CD4-positive, alpha-beta T cell (primary cell): ENCODE results near the gene CRABP1. TPM values are rescaled to one million over a fixed set of nuclear protein-coding genes. Genes with fewer than 3 reads are reported as not detected.

Experiments used
- ATAC-seq: fragments of 200-7000 bp; cut with Tn5 transposase; one replicate; pipeline ENCODE4 v1.10.0; 2022; ENCODE audit warnings: mild to moderate bottlenecking; ENCODE audit not compliant: poor library complexity
- CTCF ChIA-PET: fragments of 350-600 bp; sonication (Branson Sonifier 250); formaldehyde crosslinking; loops from one replicate; lab custom pipeline; 2021; ENCODE audit warnings: antibody characterized with exemption, inconsistent platforms; lab: Charles Lee
- POLR2A ChIA-PET: fragments of 350-600 bp; sonication (Branson Sonifier 250); formaldehyde crosslinking; loops from one replicate; lab custom pipeline; 2021; ENCODE audit warnings: antibody characterized with exemption, inconsistent platforms; lab: Charles Lee
- DNase-seq, 14 experiments: peaks; one replicate each; pipeline ENCODE4 v3.0.0-alpha.2; 2013 to 2020; ENCODE audit warnings: mixed read lengths in 2 of 14
- H3K27ac ChIP-seq, 2 donors: one replicate each; pipeline versions ENCODE4 v1.5.1 to v1.7.0; 2013; ENCODE audit warnings: low read length in 2 of 2, low read depth in 1 of 2, mild to moderate bottlenecking in 1 of 2
- H3K27me3 ChIP-seq, 2 experiments: 1 replicate in 1 of 2; 2 replicates in 1 of 2; pipeline versions ENCODE4 v1.6.1 to v1.7.0; 2013; ENCODE audit warnings: low read length in 2 of 2, control low read depth in 1 of 2, mild to moderate bottlenecking in 1 of 2, moderate library complexity in 1 of 2; ENCODE audit not compliant: insufficient read depth in 2 of 2, control insufficient read depth in 1 of 2
- H3K36me3 ChIP-seq: one replicate; pipeline ENCODE4 v1.6.1; 2013; ENCODE audit warnings: low read length, control low read depth; ENCODE audit not compliant: insufficient read depth
- H3K4me1 ChIP-seq: one replicate; pipeline ENCODE4 v1.6.1; 2013; ENCODE audit warnings: low read length, control low read depth; ENCODE audit not compliant: insufficient read depth
- H3K4me3 ChIP-seq: one replicate; pipeline ENCODE4 v1.5.1; 2013; ENCODE audit warnings: mild to moderate bottlenecking, low read length, moderate library complexity
- H3K9me3 ChIP-seq, 2 experiments: 1 replicate in 1 of 2; 2 replicates in 1 of 2; pipeline versions ENCODE4 v1.6.1 to v1.7.0; 2013; ENCODE audit warnings: low read length in 2 of 2, mild to moderate bottlenecking in 2 of 2, control low read depth in 1 of 2, moderate library complexity in 1 of 2; ENCODE audit not compliant: control insufficient read depth in 1 of 2, insufficient read depth in 1 of 2
- H3K27ac Mint-ChIP-seq: one replicate; pipeline ENCODE4 v1.8.0; 2020; ENCODE audit warnings: mixed read lengths
- H3K27me3 Mint-ChIP-seq: one replicate; pipeline ENCODE4 v1.8.0; 2021; ENCODE audit warnings: mixed read lengths
- H3K36me3 Mint-ChIP-seq: one replicate; pipeline ENCODE4 v1.8.0; 2021; ENCODE audit warnings: low read depth, mixed read lengths
- H3K4me1 Mint-ChIP-seq: one replicate; pipeline ENCODE4 v1.8.0; 2021; ENCODE audit warnings: low read depth, mixed read lengths
- H3K4me3 Mint-ChIP-seq: one replicate; pipeline ENCODE4 v1.8.0; 2020; ENCODE audit warnings: mild to moderate bottlenecking, mixed read lengths
- H3K9me3 Mint-ChIP-seq: one replicate; pipeline ENCODE4 v1.8.0; 2020; ENCODE audit warnings: mixed read lengths
- CTCF ChIP-seq: fragments of 200-600 bp; IDR thresholded peaks from one replicate; pipeline ENCODE4 v1.8.0; 2022; ENCODE audit warnings: antibody characterized with exemption, mild to moderate bottlenecking
- intact Hi-C, 2 experiments: fragments of 100-400 bp; cut with DNase I in 1 of 2; cut with micrococcal nuclease in 1 of 2; formaldehyde crosslinking; loops; one replicate each; pipeline versions ENCODE4 v1.15.1 to v1.9.0; 2023 to 2025; cut with DNase I, micrococcal nuclease
- total RNA-seq, 174 experiments: library from RNA in 2 of 174; stranded (reverse) in 2 of 174; gene quantifications; one replicate each; pipeline ENCODE4 v1.2.3 and lab custom pipeline; 2021 to 2026

Gene CRABP1
- total RNA-seq, 2 experiments from 2014 or later, result not detected

- no peaks in the 10 kb centered on the region for H3K4me1 Mint-ChIP-seq
- H3K27ac Mint-ChIP-seq, result no peak overlapping the region
- no peak for DNase-seq
- CTCF ChIA-PET, result no interaction called here
- Histone ChIP-seq H3K4me3 (no peak overlapping the region), H3K9me3 (no peaks in the 10 kb centered on the region), H3K36me3 (no peaks in the 10 kb centered on the region), H3K27ac (no peak overlapping the region), H3K4me1 (no peaks in the 10 kb centered on the region), H3K27me3 (peaks cover 0 to 4% of the 10 kb centered on the region in 2 experiments)
- ATAC-seq, result no peak
- intact Hi-C loops, result no loop called here
- POLR2A ChIA-PET, result no interaction called here
- no peaks in the 10 kb centered on the region for H3K9me3 Mint-ChIP-seq
- H3K36me3 Mint-ChIP-seq, result no peaks in the 10 kb centered on the region
- no peak for TF ChIP-seq CTCF
- H3K4me3 Mint-ChIP-seq, result no peak overlapping the region
- H3K27me3 Mint-ChIP-seq, result peaks cover 11% of the 10 kb centered on the region
Observed at GRCh38 chr15:78347586-78348543, 7.7 kb downstream of the CRABP1 start.

GRCh38 chr15:78350058-78350457, 9.9 kb downstream of the CRABP1 start:
- CTCF ChIA-PET, result no interaction called here
- H3K36me3 Mint-ChIP-seq, result no peaks in the 10 kb centered on the region
- no peak for TF ChIP-seq CTCF

GRCh38 chr15:78351539-78351938, 11.4 kb downstream of the CRABP1 start:
- Mint-ChIP-seq H3K27me3 (peaks cover 5% of the 10 kb centered on the region), H3K36me3 (no peaks in the 10 kb centered on the region), H3K4me1 (no peaks in the 10 kb centered on the region), H3K9me3 (no peaks in the 10 kb centered on the region), H3K4me3 (no peak overlapping the region), H3K27ac (no peak overlapping the region)
- Histone ChIP-seq H3K4me3 (no peak overlapping the region), H3K4me1 (no peaks in the 10 kb centered on the region), H3K36me3 (no peaks in the 10 kb centered on the region), H3K27me3 (no peaks in the 10 kb centered on the region), H3K27ac (no peak overlapping the region), H3K9me3 (no peaks in the 10 kb centered on the region)
- ATAC-seq (no peak), DNase-seq (no peak)
- CTCF ChIA-PET, result no interaction called here
- POLR2A ChIA-PET, result no interaction called here
- intact Hi-C loops, result no loop called here
- no peak for TF ChIP-seq CTCF

More at GRCh38 chr15:78350058-78350457, 9.9 kb downstream of the CRABP1 start:
- no peak for DNase-seq
- H3K36me3 ChIP-seq, result no peaks in the 10 kb centered on the region
- H3K27ac ChIP-seq, result no peak overlapping the region
- no peak overlapping the region for H3K27ac Mint-ChIP-seq
- no peaks in the 10 kb centered on the region for H3K27me3 ChIP-seq
- intact Hi-C loops, result no loop called here
- no peaks in the 10 kb centered on the region for H3K4me1 Mint-ChIP-seq
- peaks cover 10% of the 10 kb centered on the region for H3K27me3 Mint-ChIP-seq
- H3K9me3 Mint-ChIP-seq, result no peaks in the 10 kb centered on the region
- no peaks in the 10 kb centered on the region for H3K4me1 ChIP-seq
- H3K4me3 ChIP-seq, result no peak overlapping the region
- no peak overlapping the region for H3K4me3 Mint-ChIP-seq
- no peak for ATAC-seq
- H3K9me3 ChIP-seq, result no peaks in the 10 kb centered on the region
- POLR2A ChIA-PET, result no interaction called here
